BLaER1 (cell line): ENCODE results near the gene SLC25A14.

Experiments
- H3K27ac ChIP-seq: shearing (Covaris generic); formaldehyde crosslinking; 2 replicates; pipeline ENCODE4 v1.8.1; 2022
- H3K27me3 ChIP-seq: shearing (Covaris generic); formaldehyde crosslinking; 2 replicates; pipeline ENCODE4 v1.8.1; 2022
- H3K36me3 ChIP-seq: shearing (Covaris generic); formaldehyde crosslinking; 2 replicates; pipeline ENCODE4 v1.8.1; 2022
- H3K4me1 ChIP-seq: shearing (Covaris generic); formaldehyde crosslinking; 2 replicates; pipeline ENCODE4 v1.8.1; 2022
- H3K4me2 ChIP-seq: shearing (Covaris generic); formaldehyde crosslinking; 2 replicates; pipeline ENCODE4 v1.8.1; 2022
- H3K4me3 ChIP-seq: shearing (Covaris generic); formaldehyde crosslinking; 2 replicates; pipeline ENCODE4 v1.8.1; 2022
- H3K9ac ChIP-seq: shearing (Covaris generic); formaldehyde crosslinking; 2 replicates; pipeline ENCODE4 v1.8.1; 2022
- H3K9me3 ChIP-seq: shearing (Covaris generic); formaldehyde crosslinking; 2 replicates; pipeline ENCODE4 v1.8.1; 2022
- H4K20me1 ChIP-seq: shearing (Covaris generic); formaldehyde crosslinking; 2 replicates; pipeline ENCODE4 v1.8.1; 2022
- Cebpa-rat ChIP-seq: shearing (Covaris generic); IDR thresholded peaks from 2 replicates; pipeline ENCODE4 v1.8.1; 2022

The SLC25A14 gene, protein sequence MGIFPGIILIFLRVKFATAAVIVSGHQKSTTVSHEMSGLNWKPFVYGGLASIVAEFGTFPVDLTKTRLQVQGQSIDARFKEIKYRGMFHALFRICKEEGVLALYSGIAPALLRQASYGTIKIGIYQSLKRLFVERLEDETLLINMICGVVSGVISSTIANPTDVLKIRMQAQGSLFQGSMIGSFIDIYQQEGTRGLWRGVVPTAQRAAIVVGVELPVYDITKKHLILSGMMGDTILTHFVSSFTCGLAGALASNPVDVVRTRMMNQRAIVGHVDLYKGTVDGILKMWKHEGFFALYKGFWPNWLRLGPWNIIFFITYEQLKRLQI

DNA sequence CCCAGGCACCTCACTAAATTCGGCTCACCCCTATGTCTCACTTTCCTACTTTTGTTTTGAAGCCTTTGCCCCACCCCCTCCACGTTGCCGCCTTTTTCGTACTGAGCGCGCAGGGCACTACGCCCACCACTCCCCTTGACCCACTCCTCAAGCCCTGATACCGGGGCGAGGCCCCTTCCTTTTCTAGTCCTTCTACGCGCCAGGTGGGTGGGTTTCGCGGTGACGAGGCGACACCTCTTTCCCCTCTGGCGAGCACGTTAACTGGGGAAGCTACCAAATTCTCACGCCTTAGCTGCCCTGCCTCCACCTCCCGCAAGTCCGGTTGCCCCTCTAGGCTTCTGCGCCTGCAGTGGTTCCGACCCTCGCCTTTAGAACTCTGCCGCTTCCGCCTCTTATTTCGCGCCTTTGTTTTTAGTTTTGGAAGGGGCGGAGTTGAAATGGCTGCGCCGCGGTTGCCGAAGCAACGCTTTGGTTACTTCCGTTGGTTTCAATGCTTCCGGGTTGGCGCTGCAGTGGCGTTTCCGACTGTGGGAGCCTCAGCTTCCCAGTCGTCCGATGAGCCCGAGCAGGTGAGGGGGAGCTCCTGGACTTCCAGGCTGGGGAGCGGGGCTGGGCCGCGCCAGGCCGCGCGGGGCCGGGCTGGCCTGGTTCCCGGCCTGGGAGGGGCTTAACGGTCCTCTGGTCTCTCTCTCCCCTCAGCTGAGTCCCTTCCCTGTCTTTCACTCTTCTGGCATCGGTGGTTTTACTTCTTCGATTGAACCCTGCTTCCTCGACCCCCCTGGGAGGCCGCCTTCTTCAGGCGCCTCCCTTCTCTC, at the start of gene SLC25A14:
TSS of gene SLC25A14 (plus strand) at position 512 of the 815 bp plus-strand sequence. CDS start 360 bp downstream, outside the sequence.
- no peaks in the 10 kb centered on the region for H3K36me3 ChIP-seq

DNA sequence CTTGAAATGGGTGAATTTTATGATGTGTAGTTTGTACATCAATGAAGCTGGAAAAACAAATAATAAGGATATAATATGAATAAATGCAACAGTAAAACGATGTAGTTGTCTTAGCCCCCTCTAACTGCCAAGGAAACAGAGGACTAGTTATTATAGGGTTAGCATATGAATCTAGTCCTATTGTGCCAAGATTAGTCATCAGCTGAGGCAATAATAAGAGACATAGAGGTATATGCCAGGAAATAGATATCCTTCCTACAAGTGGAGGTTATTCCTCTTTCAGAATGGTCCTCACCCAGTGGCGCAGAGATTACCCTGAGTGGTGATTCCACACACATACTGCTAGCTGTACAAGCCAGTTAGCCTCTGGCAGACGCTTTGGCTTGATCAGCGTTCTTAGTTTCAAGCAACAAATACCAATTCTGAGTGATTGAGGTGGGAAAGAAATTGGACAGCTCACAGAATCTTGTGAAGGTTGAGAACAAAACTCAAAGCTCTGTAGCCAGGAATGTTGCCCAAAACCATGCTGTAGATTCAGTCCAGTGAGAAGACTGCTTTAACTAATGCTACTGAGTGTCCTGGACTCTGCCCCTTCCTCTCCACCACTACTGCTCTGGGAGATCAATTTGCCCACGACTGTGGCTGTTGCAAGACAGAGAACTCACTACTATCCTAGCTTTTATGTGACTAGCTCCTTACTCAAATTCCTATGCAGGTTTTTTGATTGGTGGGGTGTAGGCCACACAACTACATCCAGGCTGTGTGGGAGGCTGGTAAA, 44.0 kb upstream of the SLC25A14 start:
- H3K27ac ChIP-seq = no peak overlapping the region
- no peaks in the 10 kb centered on the region for H3K36me3 ChIP-seq
- no peak for TF ChIP-seq Cebpa-rat
- H3K9ac ChIP-seq = no peak overlapping the region
- H4K20me1 ChIP-seq = peaks cover 9% of the 10 kb centered on the region; the same call in 1 of the 2 replicates
- H3K4me3 ChIP-seq = no peak overlapping the region
- no peak overlapping the region for H3K4me2 ChIP-seq
- peaks cover 12% of the 10 kb centered on the region for H3K9me3 ChIP-seq
- no peaks in the 10 kb centered on the region for H3K4me1 ChIP-seq
- peaks cover 53% of the 10 kb centered on the region for H3K27me3 ChIP-seq

More for the DNA sequence above, at the start of gene SLC25A14:
- Histone ChIP-seq H3K4me2 (peak within 1 kb of the TSS; percentile 75), H3K27me3 (peaks cover 86% of the 10 kb centered on the region), H4K20me1 (no peaks in the 10 kb centered on the region), H3K9me3 (0 out of 2 replicates have a peak, but pooled peaks cover 3% of the 10 kb centered on the region), H3K4me1 (peaks cover 15% of the 10 kb centered on the region; the same call in 1 of the 2 replicates), H3K4me3 (peak within 1 kb of the TSS; percentile 73), H3K27ac (peak within 1 kb of the TSS; percentile 72; the same call in 1 of the 2 replicates), H3K9ac (peak within 1 kb of the TSS; percentile 78; the same call in 1 of the 2 replicates)
- TF ChIP-seq Cebpa-rat = no peak

DNA sequence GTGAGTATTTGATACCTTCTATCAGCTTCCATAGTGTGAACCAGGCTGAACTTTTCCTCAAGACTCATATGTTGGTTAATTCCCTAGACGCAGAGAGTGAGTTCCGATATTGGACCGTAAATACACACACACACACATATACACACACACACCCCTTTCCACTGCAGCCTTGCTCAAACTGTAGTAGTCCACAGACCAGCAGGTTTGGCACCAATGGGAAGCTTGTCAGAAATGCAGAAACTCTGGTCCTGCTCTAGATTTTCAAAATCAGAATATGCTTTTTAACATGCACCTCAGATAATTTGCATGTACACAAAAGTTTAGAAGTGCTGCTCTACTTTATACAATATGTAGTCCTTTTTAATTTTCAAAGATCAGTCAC, 43.4 kb upstream of the SLC25A14 start:
- peaks cover 9% of the 10 kb centered on the region; the same call in 1 of the 2 replicates for H4K20me1 ChIP-seq
- H3K9ac ChIP-seq = no peak overlapping the region
- no peak overlapping the region for H3K4me2 ChIP-seq
- no peak for TF ChIP-seq Cebpa-rat
- H3K9me3 ChIP-seq = peaks cover 9% of the 10 kb centered on the region
- no peaks in the 10 kb centered on the region for H3K4me1 ChIP-seq
- H3K27me3 ChIP-seq = peaks cover 53% of the 10 kb centered on the region
- H3K27ac ChIP-seq = no peak overlapping the region
- H3K36me3 ChIP-seq = no peaks in the 10 kb centered on the region
- no peak overlapping the region for H3K4me3 ChIP-seq

DNA sequence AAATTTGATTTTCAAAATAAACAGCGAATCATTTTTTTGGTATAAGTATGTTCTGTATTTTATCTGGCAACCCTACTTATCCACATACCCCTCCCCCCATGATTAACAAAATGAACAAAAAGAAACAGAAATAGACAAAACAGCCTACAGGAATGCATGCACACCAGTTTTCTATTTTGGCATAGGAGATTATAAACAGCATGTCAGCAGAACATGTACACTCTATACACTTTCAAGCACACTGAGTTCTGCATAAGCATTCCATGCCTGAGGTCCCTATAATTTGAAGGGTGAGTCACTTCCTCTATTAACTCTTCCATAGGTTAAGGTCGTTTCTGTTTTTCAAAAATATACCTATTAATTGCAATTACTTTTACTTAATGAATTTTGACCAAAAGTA, 43.0 kb upstream of the SLC25A14 start:
- peaks cover 9% of the 10 kb centered on the region; the same call in 1 of the 2 replicates for H4K20me1 ChIP-seq
- H3K27ac ChIP-seq = no peak overlapping the region
- TF ChIP-seq Cebpa-rat = no peak
- H3K36me3 ChIP-seq = no peaks in the 10 kb centered on the region
- H3K9me3 ChIP-seq = peaks cover 8% of the 10 kb centered on the region
- H3K4me2 ChIP-seq = no peak overlapping the region
- no peaks in the 10 kb centered on the region for H3K4me1 ChIP-seq
- H3K27me3 ChIP-seq = peaks cover 53% of the 10 kb centered on the region
- no peak overlapping the region for H3K9ac ChIP-seq
- H3K4me3 ChIP-seq = no peak overlapping the region

DNA sequence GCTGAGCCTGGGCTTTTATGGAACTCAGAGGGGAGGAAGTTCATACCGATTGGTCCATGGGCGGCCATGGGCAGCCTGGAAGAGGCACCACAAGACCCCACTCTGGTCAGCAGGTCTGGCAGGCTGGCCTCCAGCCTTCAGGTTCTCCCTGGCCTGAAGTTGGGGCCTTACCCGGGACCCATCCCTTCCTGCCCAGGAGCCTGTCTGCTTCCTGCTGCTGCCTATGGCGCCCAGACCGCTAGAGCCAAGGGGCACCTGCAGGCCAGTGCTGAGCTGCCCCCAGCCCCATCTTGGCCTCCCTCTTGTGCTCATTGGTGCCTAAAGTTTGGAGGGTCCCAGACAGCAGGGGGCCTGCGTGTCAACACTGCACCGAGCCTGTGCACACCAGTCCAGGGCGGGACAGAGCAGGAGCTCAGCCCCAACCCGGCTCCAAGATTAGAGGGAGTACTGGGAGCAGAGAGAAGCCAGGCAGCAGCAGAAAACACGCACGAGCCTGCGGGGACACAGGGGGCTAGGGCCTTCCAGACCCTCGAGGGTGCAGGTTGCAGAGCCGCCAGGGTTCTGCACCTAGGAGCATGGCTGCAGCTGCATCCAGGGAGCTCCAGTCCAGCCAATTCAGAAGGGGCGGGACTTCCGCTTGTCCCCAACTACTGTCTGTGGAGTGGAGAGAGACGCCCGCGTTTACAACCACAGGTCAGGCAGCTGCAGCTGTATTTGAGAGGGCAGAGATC, 40.3 kb upstream of the SLC25A14 start:
- H3K4me3 ChIP-seq = no peak overlapping the region
- H3K27me3 ChIP-seq = peaks cover 43% of the 10 kb centered on the region
- no peak overlapping the region for H3K9ac ChIP-seq
- H3K9me3 ChIP-seq = 0 out of 2 replicates have a peak, but pooled peaks cover 4% of the 10 kb centered on the region
- no peak overlapping the region for H3K4me2 ChIP-seq
- no peaks in the 10 kb centered on the region for H3K36me3 ChIP-seq
- H4K20me1 ChIP-seq = peaks cover 9% of the 10 kb centered on the region; the same call in 1 of the 2 replicates
- TF ChIP-seq Cebpa-rat = no peak
- no peaks in the 10 kb centered on the region for H3K4me1 ChIP-seq
- H3K27ac ChIP-seq = no peak overlapping the region

DNA sequence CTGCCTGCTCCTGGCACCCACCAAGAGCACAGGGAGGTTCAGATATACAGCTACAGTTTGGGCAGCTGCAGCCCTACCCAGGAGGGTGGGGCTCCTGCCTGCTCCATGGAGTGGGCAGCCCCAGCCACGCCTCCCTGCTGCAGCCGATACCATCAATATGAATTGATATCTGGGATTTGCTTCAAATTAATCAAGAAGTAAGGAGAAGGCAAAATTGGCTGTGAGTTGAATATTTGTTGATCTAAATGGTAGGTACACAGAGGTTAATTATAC, 39.8 kb upstream of the SLC25A14 start:
- Histone ChIP-seq H3K9me3 (0 out of 2 replicates have a peak, but pooled peaks cover 4% of the 10 kb centered on the region), H3K4me2 (no peak overlapping the region), H3K27ac (no peak overlapping the region), H3K9ac (no peak overlapping the region), H4K20me1 (peaks cover 9% of the 10 kb centered on the region; the same call in 1 of the 2 replicates), H3K36me3 (no peaks in the 10 kb centered on the region), H3K4me1 (no peaks in the 10 kb centered on the region), H3K4me3 (no peak overlapping the region), H3K27me3 (peaks cover 43% of the 10 kb centered on the region)
- TF ChIP-seq Cebpa-rat = no peak

DNA sequence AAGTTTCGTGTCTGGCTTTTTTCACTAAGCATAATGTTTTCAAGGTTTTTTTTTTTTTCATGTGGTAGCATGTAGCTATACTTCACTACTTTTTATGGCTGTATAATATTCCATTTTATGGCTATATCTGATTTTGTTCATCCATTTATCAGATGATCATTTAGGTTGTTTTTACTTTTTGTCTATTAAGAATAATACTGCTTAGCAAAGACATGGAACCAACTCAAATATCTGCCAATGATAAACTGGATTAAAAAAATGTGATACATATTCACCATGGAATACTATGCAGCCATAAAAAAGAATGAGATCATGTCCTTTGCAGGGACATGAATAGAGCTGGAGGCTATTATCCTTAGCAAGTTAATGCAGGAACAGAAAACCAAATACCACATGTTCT, 38.3 kb upstream of the SLC25A14 start:
- no peaks in the 10 kb centered on the region for H3K4me1 ChIP-seq
- H3K4me2 ChIP-seq = no peak overlapping the region
- 0 out of 2 replicates have a peak, but pooled peaks cover 4% of the 10 kb centered on the region for H3K9me3 ChIP-seq
- no peak overlapping the region for H3K9ac ChIP-seq
- no peak for TF ChIP-seq Cebpa-rat
- H3K27ac ChIP-seq = no peak overlapping the region
- no peaks in the 10 kb centered on the region for H3K36me3 ChIP-seq
- peaks cover 35% of the 10 kb centered on the region for H3K27me3 ChIP-seq
- no peak overlapping the region for H3K4me3 ChIP-seq
- H4K20me1 ChIP-seq = peaks cover 9% of the 10 kb centered on the region; the same call in 1 of the 2 replicates

DNA sequence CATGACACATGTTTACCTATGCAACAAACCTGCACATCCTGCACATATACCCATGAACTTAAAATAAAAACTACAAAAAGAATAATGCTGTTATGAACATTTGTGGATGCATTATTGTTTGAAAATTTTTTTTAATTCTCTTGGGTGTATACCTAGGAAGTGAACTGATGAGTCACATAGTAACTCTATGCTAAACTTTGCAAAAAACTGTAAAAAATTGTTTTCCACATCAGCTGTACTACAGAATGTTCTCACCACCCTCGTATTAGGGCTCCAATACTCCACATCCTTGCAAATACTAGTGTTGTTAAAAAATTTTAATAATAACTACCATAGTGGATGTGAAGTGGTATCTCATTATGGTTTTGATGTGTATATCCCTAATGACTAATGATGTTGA, 37.7 kb upstream of the SLC25A14 start:
- Histone ChIP-seq H3K4me1 (no peaks in the 10 kb centered on the region), H3K4me2 (no peak overlapping the region), H3K36me3 (no peaks in the 10 kb centered on the region), H3K27me3 (peaks cover 38% of the 10 kb centered on the region), H4K20me1 (peaks cover 9% of the 10 kb centered on the region; the same call in 1 of the 2 replicates), H3K9me3 (0 out of 2 replicates have a peak, but pooled peaks cover 4% of the 10 kb centered on the region), H3K4me3 (no peak overlapping the region), H3K27ac (no peak overlapping the region), H3K9ac (no peak overlapping the region)
- TF ChIP-seq Cebpa-rat = no peak
